NCI-H1694 treated with DMSO at 0.1 percent for 48 hours (cell line): Measurements from ENCODE around the gene LINC00632.

Experiments used
- DNase-seq: peaks from one replicate; lab custom pipeline; 2025; lab: John Stamatoyannopoulos, UW

The LINC00632 gene

DNA sequence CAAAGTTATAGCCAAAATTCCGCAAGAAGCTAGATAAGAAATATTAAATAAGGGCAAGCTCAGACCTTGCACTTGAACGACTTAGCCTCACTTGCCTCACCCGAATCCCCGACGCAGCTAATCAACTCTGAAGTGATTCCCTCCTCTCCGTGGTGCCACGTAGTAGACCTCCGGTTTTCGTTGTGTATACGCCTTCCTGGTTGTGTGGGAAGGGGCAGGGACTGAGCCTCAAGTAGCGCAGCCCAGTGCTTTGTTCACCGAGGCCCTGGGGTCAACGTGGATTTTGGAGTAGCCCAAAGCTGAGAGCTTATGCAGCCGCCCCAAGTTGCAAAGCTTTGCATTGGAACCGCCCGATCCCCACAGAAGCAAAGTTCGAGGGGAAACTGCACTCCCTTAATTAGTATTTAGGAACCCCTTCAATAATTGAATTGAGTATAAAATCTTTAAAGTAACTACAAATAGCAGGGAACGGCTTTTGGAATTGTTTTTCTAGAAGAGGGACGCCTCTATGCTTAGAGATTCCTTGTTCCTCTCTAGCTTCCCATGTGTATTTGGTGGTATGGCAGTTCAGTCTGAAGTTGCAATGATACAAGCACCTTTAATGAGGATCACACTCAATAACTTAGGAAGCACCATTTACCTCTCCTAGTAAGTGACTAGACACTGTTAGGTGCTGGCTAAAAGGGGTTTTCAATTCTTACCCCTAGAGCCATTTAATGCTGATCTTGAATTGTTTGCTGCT, 55.7 kb downstream of the LINC00632 start:
- DNase-seq, result no peak

DNA sequence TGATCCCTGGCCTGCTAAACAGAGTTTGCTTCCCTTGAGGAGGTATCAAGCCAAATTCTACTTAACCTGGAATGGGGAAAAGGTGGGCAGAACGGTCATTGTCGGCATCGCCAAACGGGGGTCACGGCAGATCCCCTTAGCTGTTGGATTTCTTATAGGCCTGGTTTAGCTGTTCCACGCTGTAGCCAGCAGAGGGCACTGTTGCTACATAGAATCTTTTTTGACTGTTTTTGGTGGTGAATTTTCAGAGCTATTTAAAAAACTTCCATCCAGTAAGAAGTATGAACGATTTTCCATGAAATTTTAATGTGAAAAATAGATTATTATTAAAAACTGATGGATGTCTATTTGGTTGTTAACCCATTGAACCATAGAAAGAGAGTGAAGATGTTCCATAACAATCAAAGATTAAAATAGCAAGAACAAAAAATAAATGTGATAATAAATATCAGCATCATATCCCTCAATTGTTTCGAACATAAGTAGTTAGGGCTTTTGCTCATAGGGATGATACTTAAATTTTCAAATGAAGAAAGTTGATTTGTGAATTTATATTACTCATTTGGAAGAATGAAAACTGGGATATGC, 56.6 kb downstream of the LINC00632 start:
- no peak for DNase-seq

DNA sequence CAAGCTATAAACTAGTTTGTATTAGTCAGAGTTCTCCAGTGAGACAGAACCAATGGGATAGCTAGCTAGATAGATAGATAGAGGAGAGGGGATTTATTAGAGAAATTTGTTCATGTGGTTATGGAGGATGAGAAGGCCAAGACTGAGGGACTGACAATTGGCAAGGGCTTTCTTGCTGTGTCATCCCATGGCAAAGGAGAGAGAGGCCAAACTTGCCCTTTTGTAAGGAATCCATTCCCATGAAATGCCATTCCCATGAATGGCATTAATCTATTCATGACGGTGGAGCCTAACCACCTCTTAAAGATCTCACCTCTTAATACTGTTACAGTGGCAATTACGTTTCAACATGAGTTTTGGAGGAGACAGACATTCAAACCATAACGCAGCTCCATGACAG, 58.1 kb downstream of the LINC00632 start:
- no peak for DNase-seq

DNA sequence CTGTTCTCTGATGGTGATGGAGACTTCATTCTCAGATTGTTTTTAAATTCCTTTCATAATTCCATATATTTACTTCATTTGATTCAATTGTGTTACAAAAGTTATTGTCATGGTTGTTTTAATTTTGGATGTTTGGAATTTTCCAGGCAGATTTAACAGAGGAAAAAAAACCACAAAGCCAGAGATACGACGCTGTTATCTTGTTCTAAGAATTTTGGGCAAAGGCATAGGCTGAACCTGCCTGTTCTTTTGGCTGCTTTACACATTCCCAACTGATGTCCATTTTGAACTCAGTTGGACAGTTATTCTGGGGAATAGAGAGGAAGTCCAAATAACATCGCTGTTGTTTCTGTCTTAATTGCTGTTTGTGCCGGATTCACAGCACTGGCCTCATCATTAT, 65.7 kb downstream of the LINC00632 start:
- DNase-seq, result no peak

DNA sequence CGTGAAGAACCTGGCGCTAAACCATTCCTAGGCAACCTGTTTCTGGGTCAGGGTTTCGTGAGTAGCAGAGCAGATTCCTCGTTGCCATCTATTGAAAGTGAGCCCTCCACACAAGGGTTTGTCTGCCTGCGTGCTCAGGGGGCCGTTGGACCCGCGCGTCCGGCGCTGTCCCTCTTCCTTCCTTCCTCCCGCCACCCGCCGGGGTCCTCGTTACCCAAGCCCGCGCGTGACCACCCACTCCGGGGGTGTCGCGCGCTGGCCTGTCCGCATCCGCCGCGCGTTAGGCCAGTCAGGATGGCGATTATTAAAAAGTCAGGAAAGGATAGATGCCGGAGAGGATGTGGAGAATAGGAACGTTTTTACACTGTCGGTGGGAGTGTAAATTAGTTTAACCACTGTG, 66.8 kb downstream of the LINC00632 start:
- no peak for DNase-seq

DNA sequence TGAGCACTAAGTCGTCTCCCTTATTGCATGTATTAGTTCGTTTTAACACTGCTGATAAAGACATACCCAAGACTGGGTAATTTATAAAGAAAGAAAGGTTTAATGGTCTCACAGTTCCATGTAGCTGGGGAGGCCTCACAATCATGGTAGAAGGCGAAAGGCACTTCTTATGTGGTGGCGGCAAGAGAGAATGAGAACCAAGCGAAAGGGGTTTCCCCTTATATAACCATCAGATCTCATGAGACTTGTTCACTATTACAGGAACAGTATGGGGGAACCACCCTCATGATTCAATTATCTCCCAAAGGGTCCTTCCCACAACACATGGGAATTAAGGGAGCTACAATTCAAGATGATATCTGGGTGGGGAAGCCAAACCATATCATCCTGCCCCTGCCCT, 85.1 kb downstream of the LINC00632 start:
- no peak for DNase-seq

DNA sequence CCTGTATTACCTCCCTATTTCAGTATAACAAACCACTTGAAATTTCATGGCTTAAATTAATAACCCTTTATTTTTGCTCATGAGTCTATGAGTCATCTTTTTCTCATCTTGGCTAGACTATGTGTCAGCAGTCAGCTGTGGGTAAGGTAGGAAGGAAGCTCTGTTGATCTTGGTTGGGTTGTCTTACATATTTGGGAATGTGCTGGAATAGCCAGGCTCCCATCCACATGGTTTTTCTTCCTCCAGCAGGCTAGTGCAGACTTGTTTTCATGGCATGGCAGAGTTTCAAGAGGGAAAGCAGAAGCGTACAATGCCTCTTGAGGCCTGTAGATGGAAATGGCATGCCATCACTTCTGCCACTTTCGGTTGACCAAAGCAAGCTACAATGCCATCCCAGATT, 89.7 kb downstream of the LINC00632 start:
- DNase-seq, result no peak

DNA sequence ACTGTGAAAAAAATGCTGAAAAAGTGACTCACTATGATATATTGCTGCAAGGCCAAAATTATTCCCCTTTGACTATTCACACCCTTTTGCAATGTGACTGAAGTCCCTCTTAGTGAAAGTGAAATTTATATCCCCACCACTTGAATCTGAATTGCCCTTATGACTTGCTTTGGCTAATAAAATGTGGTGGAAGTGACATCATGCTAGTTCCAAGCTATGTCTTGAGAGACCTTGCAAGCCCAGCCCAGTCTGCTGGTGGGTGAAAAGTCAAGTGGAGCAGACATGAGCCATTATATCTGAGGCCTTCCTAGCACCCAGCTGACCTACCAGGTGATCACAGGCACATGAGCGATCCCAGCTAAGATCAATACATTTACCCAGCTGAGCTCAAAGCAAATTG, 94.7 kb downstream of the LINC00632 start:
- DNase-seq, result no peak

DNA sequence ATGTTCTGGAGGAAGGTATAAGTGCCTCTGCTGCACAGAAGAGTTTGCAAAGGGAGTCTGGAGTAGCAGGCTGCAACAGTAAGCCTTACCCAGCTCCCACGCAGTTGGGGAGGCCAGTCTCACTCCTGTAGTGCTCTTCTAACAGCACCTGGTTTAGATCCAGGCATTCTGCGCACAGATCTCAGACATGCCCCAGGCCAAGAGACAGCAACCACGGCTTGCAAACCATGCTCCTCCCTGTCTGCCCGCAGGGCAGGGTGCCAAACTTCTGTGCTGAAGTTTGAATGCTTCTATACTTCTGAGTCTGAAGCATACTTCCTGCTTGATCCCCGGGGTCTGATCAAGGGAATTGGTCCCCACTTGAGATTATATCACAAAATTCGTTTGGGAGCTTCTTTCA, 106.3 kb downstream of the LINC00632 start:
- no peak for DNase-seq

DNA sequence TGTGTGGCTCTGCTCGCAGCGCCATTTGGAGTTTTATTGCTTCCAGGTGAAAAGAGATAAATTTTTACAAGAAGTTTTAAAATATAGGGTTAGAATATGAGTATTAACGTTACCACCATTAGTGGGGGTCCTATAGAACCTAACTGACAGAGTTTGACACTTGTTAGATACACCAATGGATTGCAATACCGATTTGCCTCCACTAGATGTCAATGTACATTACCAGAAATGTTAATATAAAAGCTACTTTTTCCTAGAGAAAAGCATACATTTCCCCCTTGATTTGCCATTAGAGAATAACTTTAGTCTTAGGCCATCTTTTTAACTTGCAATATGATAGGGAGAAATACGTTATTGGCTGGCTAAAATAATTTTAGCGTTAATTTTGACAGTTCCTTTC, 108.4 kb downstream of the LINC00632 start:
- DNase-seq, result peak; percentile 2

DNA sequence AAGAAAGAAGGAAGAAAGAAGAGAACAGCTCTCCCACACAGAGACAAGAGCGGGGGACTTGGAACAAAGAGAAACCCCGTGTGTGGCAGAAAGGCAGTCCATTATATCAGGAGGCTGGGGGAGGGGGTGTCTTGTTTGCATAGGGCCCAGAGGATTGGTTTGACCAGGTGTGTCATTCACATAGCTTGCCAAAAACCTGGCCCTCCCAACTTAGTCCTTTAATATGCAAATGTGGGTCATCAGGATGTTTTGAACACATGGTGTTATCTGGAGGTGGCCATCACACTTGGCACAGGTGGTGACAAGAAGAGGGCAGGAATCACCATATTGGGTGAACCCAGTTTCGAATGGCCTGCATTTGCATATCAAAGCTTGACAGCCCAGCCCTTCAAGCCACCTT, 111.7 kb downstream of the LINC00632 start:
- no peak for DNase-seq

DNA sequence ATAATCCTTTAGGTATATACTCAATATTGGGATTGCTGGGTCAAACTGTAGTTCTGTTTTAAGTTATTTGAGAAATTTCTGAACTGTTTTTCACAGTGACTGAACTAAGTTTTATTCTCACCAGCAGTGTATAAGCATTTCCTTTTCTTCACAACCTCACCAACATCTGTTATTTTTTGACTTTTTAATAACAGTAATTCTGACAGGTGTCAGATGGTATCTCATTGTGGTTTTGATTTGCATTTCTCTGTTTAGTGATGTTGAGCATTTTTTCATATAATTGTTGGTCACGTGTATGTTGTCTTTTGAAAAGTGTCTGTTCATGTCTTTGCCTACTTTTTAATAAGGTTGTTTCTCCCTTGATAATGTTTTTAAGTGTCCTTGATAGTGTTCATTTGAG, 112.6 kb downstream of the LINC00632 start:
- no peak for DNase-seq

DNA sequence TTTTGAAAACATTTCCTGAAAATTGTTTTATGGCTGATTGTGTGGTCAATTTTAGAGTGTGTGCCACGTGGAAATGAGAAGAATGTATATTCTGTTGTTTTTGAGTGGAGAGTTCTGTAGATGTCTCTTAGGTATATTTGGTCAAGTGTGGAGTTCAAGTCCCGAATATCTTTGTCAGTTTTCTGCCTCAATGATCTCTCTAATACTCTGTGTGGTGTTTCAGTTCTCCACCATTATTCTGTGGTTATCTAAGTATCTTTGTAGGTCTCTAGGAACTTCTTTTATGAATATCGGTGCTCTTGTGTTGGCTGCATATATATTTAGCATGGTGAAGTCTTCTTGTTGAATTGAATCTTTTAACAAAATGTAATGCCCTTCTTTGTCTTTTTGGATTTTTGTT, 113.3 kb downstream of the LINC00632 start:
- no peak for DNase-seq

DNA sequence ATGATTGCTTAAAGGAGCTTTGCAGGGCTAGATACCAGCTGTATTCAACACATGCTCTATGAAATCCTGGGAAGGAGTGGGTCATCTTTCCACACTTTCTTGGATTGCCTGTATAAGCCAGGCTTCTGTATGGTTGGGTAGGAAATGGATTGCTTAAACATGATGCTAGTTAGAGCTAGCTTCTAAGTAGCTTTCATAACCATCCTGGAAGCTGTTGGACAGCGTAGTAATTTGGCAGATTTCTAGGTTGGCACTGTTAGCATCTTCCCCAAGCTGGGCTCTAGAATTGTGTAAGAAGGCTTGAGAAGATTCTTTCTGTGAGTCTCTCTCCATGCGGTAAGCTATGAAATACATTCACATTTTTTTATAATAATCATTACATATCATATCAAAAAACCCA, 127.3 kb downstream of the LINC00632 start:
- no peak for DNase-seq
